ENCODE data around the gene CRB2.

Gene CRB2

GRCh38 chr9:123380852-123381705 lies 25.1 kb downstream of the CRB2 start:
- Histone ChIP-seq H3K27ac (ENCODE audit: insufficient read depth, low read depth, low read length, poor library complexity, severe bottlenecking) (peak overlapping the region; percentile 26), H3K4me1 (ENCODE audit: control insufficient read depth, insufficient read depth, low read length) (peaks cover 34% of the 10 kb centered on the region), H3K36me3 (ENCODE audit: control insufficient read depth, insufficient read depth, low read length) (peaks cover 20% of the 10 kb centered on the region), H3K4me3 (ENCODE audit: insufficient read depth, low read depth, low read length) (no peak overlapping the region), H3K27me3 (ENCODE audit: control insufficient read depth, insufficient read depth, low read length, poor library complexity, severe bottlenecking) (no peaks in the 10 kb centered on the region), H3K9me3 (ENCODE audit: control insufficient read depth, low read length) (no peaks in the 10 kb centered on the region)
- WGBS, 2 experiments, result 89 to 90% methylated on average over 28 of the region's 28 CpGs

- 90% methylated on average over 27 of the region's 27 CpGs for WGBS, 2 experiments
- Histone ChIP-seq H3K4me1 (ENCODE audit: control insufficient read depth, insufficient read depth, low read length) (peaks cover 23% of the 10 kb centered on the region), H3K27me3 (ENCODE audit: control insufficient read depth, insufficient read depth, low read length, poor library complexity, severe bottlenecking) (no peaks in the 10 kb centered on the region), H3K9me3 (ENCODE audit: control insufficient read depth, low read length) (no peaks in the 10 kb centered on the region), H3K36me3 (ENCODE audit: control insufficient read depth, insufficient read depth, low read length) (peaks cover 7% of the 10 kb centered on the region), H3K4me3 (ENCODE audit: insufficient read depth, low read depth, low read length) (no peak overlapping the region), H3K27ac (ENCODE audit: insufficient read depth, low read depth, low read length, poor library complexity, severe bottlenecking) (no peak overlapping the region)
These were observed 26.9 kb downstream of the CRB2 start for GRCh38 chr9:123382653-123383511.

- Histone ChIP-seq H3K4me1 (ENCODE audit: control insufficient read depth, insufficient read depth, low read length) (peaks cover 22% of the 10 kb centered on the region), H3K4me3 (ENCODE audit: insufficient read depth, low read depth, low read length) (no peak overlapping the region), H3K9me3 (ENCODE audit: control insufficient read depth, low read length) (no peaks in the 10 kb centered on the region), H3K27me3 (ENCODE audit: control insufficient read depth, insufficient read depth, low read length, poor library complexity, severe bottlenecking) (no peaks in the 10 kb centered on the region), H3K36me3 (ENCODE audit: control insufficient read depth, insufficient read depth, low read length) (peaks cover 5% of the 10 kb centered on the region), H3K27ac (ENCODE audit: insufficient read depth, low read depth, low read length, poor library complexity, severe bottlenecking) (no peak overlapping the region)
- WGBS, 2 experiments, result 89 to 91% methylated on average over 27 of the region's 27 CpGs
These were observed 27.6 kb downstream of the CRB2 start for GRCh38 chr9:123383512-123384170.

GRCh38 chr9:123387686-123388085 lies 31.7 kb downstream of the CRB2 start:
- Histone ChIP-seq H3K9me3 (ENCODE audit: control insufficient read depth, low read length) (no peaks in the 10 kb centered on the region), H3K4me3 (ENCODE audit: insufficient read depth, low read depth, low read length) (no peak overlapping the region), H3K36me3 (ENCODE audit: control insufficient read depth, insufficient read depth, low read length) (no peaks in the 10 kb centered on the region), H3K27ac (ENCODE audit: insufficient read depth, low read depth, low read length, poor library complexity, severe bottlenecking) (no peak overlapping the region), H3K4me1 (ENCODE audit: control insufficient read depth, insufficient read depth, low read length) (peaks cover 18% of the 10 kb centered on the region), H3K27me3 (ENCODE audit: control insufficient read depth, insufficient read depth, low read length, poor library complexity, severe bottlenecking) (no peaks in the 10 kb centered on the region)
- WGBS, 2 experiments, result 85 to 88% methylated on average over 14 of the region's 14 CpGs

- Histone ChIP-seq H3K9me3 (ENCODE audit: control insufficient read depth, low read length) (no peaks in the 10 kb centered on the region), H3K36me3 (ENCODE audit: control insufficient read depth, insufficient read depth, low read length) (no peaks in the 10 kb centered on the region), H3K4me1 (ENCODE audit: control insufficient read depth, insufficient read depth, low read length) (peaks cover 11% of the 10 kb centered on the region), H3K27ac (ENCODE audit: insufficient read depth, low read depth, low read length, poor library complexity, severe bottlenecking) (no peak overlapping the region), H3K4me3 (ENCODE audit: insufficient read depth, low read depth, low read length) (no peak overlapping the region), H3K27me3 (ENCODE audit: control insufficient read depth, insufficient read depth, low read length, poor library complexity, severe bottlenecking) (no peaks in the 10 kb centered on the region)
- 83 to 87% methylated on average over 10 of the region's 10 CpGs for WGBS, 2 experiments
These were observed 33.1 kb downstream of the CRB2 start for GRCh38 chr9:123389070-123389469.

- Histone ChIP-seq H3K36me3 (ENCODE audit: control insufficient read depth, insufficient read depth, low read length) (no peaks in the 10 kb centered on the region), H3K4me3 (ENCODE audit: insufficient read depth, low read depth, low read length) (no peak overlapping the region), H3K27me3 (ENCODE audit: control insufficient read depth, insufficient read depth, low read length, poor library complexity, severe bottlenecking) (no peaks in the 10 kb centered on the region), H3K4me1 (ENCODE audit: control insufficient read depth, insufficient read depth, low read length) (peaks cover 11% of the 10 kb centered on the region), H3K9me3 (ENCODE audit: control insufficient read depth, low read length) (no peaks in the 10 kb centered on the region), H3K27ac (ENCODE audit: insufficient read depth, low read depth, low read length, poor library complexity, severe bottlenecking) (no peak overlapping the region)
- WGBS, 2 experiments, result 70 to 72% methylated on average over 12 of the region's 12 CpGs
These were observed 33.7 kb downstream of the CRB2 start for GRCh38 chr9:123389698-123390097.

- H3K27ac ChIP-seq (ENCODE audit: insufficient read depth, low read depth, low read length, poor library complexity, severe bottlenecking), result no peak overlapping the region
These were observed 34.5 kb downstream of the CRB2 start for GRCh38 chr9:123390337-123391135.

GRCh38 chr9:123391233-123391632 lies 35.2 kb downstream of the CRB2 start:
- no peak overlapping the region for H3K27ac ChIP-seq (ENCODE audit: insufficient read depth, low read depth, low read length, poor library complexity, severe bottlenecking)
- 93 to 96% methylated on average over 5 of the region's 5 CpGs for WGBS, 2 experiments
- H3K4me3 ChIP-seq (ENCODE audit: insufficient read depth, low read depth, low read length), result no peak overlapping the region
- H3K36me3 ChIP-seq (ENCODE audit: control insufficient read depth, insufficient read depth, low read length), result no peaks in the 10 kb centered on the region
- H3K27me3 ChIP-seq (ENCODE audit: control insufficient read depth, insufficient read depth, low read length, poor library complexity, severe bottlenecking), result no peaks in the 10 kb centered on the region
- H3K9me3 ChIP-seq (ENCODE audit: control insufficient read depth, low read length), result no peaks in the 10 kb centered on the region
- peaks cover 18% of the 10 kb centered on the region for H3K4me1 ChIP-seq (ENCODE audit: control insufficient read depth, insufficient read depth, low read length)

More at GRCh38 chr9:123390337-123391135, 34.5 kb downstream of the CRB2 start:
- Histone ChIP-seq H3K36me3 (ENCODE audit: control insufficient read depth, insufficient read depth, low read length) (no peaks in the 10 kb centered on the region), H3K4me1 (ENCODE audit: control insufficient read depth, insufficient read depth, low read length) (peaks cover 12% of the 10 kb centered on the region), H3K27me3 (ENCODE audit: control insufficient read depth, insufficient read depth, low read length, poor library complexity, severe bottlenecking) (no peaks in the 10 kb centered on the region), H3K4me3 (ENCODE audit: insufficient read depth, low read depth, low read length) (no peak overlapping the region), H3K9me3 (ENCODE audit: control insufficient read depth, low read length) (no peaks in the 10 kb centered on the region)
- 87 to 88% methylated on average over 23 of the region's 23 CpGs for WGBS, 2 experiments

- H3K27me3 ChIP-seq (ENCODE audit: control insufficient read depth, insufficient read depth, low read length, poor library complexity, severe bottlenecking), result no peaks in the 10 kb centered on the region
- no peak overlapping the region for H3K4me3 ChIP-seq (ENCODE audit: insufficient read depth, low read depth, low read length)
- WGBS, 2 experiments, result 92 to 94% methylated on average over 28 of the region's 28 CpGs
- H3K9me3 ChIP-seq (ENCODE audit: control insufficient read depth, low read length), result no peaks in the 10 kb centered on the region
- no peak overlapping the region for H3K27ac ChIP-seq (ENCODE audit: insufficient read depth, low read depth, low read length, poor library complexity, severe bottlenecking)
- H3K36me3 ChIP-seq (ENCODE audit: control insufficient read depth, insufficient read depth, low read length), result no peaks in the 10 kb centered on the region
- peaks cover 22% of the 10 kb centered on the region for H3K4me1 ChIP-seq (ENCODE audit: control insufficient read depth, insufficient read depth, low read length)
These were observed 35.9 kb downstream of the CRB2 start for GRCh38 chr9:123391946-123392345.
